GM21390 (cell line): ENCODE results near the gene SLC6A11.
A peak's percentile ranks its signal among the peaks of the same experiment; 100 is the strongest.

Source experiments
- ATAC-seq: cut with Tn5 transposase; IDR thresholded peaks from one replicate; pipeline ENCODE4 v1.9.1; 2021; ENCODE audit not compliant: unreplicated experiment

The SLC6A11 gene

GRCh38 chr3:10837849-10838248, 21.8 kb downstream of the SLC6A11 start:
- no peak for ATAC-seq

- no peak for ATAC-seq
Observed at GRCh38 chr3:10839167-10839566, 23.1 kb downstream of the SLC6A11 start.

GRCh38 chr3:10841100-10841499, 25.1 kb downstream of the SLC6A11 start:
- no peak for ATAC-seq

GRCh38 chr3:10843378-10843777, 27.4 kb downstream of the SLC6A11 start:
- ATAC-seq: no peak

- no peak for ATAC-seq
Observed at GRCh38 chr3:10845001-10845761, 29.2 kb downstream of the SLC6A11 start.

GRCh38 chr3:10845839-10846656, 30.0 kb downstream of the SLC6A11 start:
- peak; percentile 80 for ATAC-seq

GRCh38 chr3:10846657-10846975, 30.6 kb downstream of the SLC6A11 start:
- ATAC-seq: no peak

GRCh38 chr3:10848261-10848660, 32.2 kb downstream of the SLC6A11 start:
- no peak for ATAC-seq

- no peak for ATAC-seq
Observed at GRCh38 chr3:10852066-10852808, 36.2 kb downstream of the SLC6A11 start.

- no peak for ATAC-seq
Observed at GRCh38 chr3:10855083-10855870, 39.2 kb downstream of the SLC6A11 start.

GRCh38 chr3:10855871-10856662, 40.0 kb downstream of the SLC6A11 start:
- ATAC-seq: no peak

GRCh38 chr3:10857235-10857634, 41.2 kb downstream of the SLC6A11 start:
- no peak for ATAC-seq

- no peak for ATAC-seq
Observed at GRCh38 chr3:10858091-10858490, 42.1 kb downstream of the SLC6A11 start.

GRCh38 chr3:10867384-10867783, 51.4 kb downstream of the SLC6A11 start:
- no peak for ATAC-seq

- ATAC-seq: no peak
Observed at GRCh38 chr3:10869460-10869859, 53.4 kb downstream of the SLC6A11 start.

GRCh38 chr3:10870296-10870695, 54.3 kb downstream of the SLC6A11 start:
- ATAC-seq: no peak

- no peak for ATAC-seq
Observed at GRCh38 chr3:10873415-10873814, 57.4 kb downstream of the SLC6A11 start.

GRCh38 chr3:10875914-10876313, 59.9 kb downstream of the SLC6A11 start:
- no peak for ATAC-seq

- ATAC-seq: no peak
Observed at GRCh38 chr3:10876661-10877060, 60.6 kb downstream of the SLC6A11 start.

- ATAC-seq: no peak
Observed at GRCh38 chr3:10882851-10883250, 66.8 kb downstream of the SLC6A11 start.
